H1 (cell line): Measurements from ENCODE around the gene JAKMIP1. TPM values are rescaled to one million over a fixed set of nuclear protein-coding genes. Genes with fewer than 3 reads are reported as not detected.

Experiments used
- CTCF ChIA-PET: fragments of 300-600 bp; sonication (Branson Sonifier 250); formaldehyde crosslinking; loops from one replicate; lab custom pipeline; 2021; ENCODE audit not compliant: partially characterized antibody; lab: Charles Lee
- POLR2A ChIA-PET: fragments of 300-600 bp; sonication (Branson Sonifier 250); formaldehyde crosslinking; loops from one replicate; lab custom pipeline; 2021; ENCODE audit warnings: inconsistent platforms; ENCODE audit not compliant: partially characterized antibody; lab: Charles Lee
- DNase-seq, 2 experiments: peaks; one replicate each; pipeline versions ENCODE4 v3.0.0 to v3.0.0-alpha.2; 2010 to 2022; ENCODE audit warnings: low spot score in 2 of 2, low read depth in 1 of 2, mixed read lengths in 1 of 2
- FAIRE-seq: peaks from 2 replicates; lab custom pipeline; 2011; peaks lifted over from hg19 to GRCh38; lab: Jason Lieb, UNC
- H2AFZ ChIP-seq: 2 replicates; pipeline ENCODE4 v1.8.1; 2012; ENCODE audit warnings: low read length, inconsistent platforms
- H2AK5ac ChIP-seq: 2 replicates; pipeline ENCODE4 v1.6.1; 2013; ENCODE audit warnings: low read depth, low read length
- H2BK120ac ChIP-seq: replicated peaks from 2 replicates; pipeline ENCODE3; 2013; ENCODE audit warnings: low read depth, low read length, inconsistent platforms
- H2BK12ac ChIP-seq: 2 replicates; pipeline ENCODE4 v1.6.1; 2013; ENCODE audit warnings: low read depth, low read length
- H2BK15ac ChIP-seq: 2 replicates; pipeline ENCODE4 v1.6.1; 2013; ENCODE audit warnings: low read length
- H2BK20ac ChIP-seq: 2 replicates; pipeline ENCODE4 v1.6.1; 2013; ENCODE audit warnings: low read length
- H2BK5ac ChIP-seq: 2 replicates; pipeline ENCODE4 v1.6.1; 2013; ENCODE audit warnings: low read depth, low read length
- H3K14ac ChIP-seq: 2 replicates; pipeline ENCODE4 v1.6.1; 2013; ENCODE audit warnings: inconsistent platforms; ENCODE audit not compliant: insufficient read length
- H3K18ac ChIP-seq: 2 replicates; pipeline ENCODE4 v1.6.1; 2013; ENCODE audit warnings: low read length; ENCODE audit errors: extremely low read depth
- H3K23ac ChIP-seq: 2 replicates; pipeline ENCODE4 v1.6.1; 2013; ENCODE audit warnings: inconsistent platforms; ENCODE audit not compliant: insufficient read length
- H3K23me2 ChIP-seq: 2 replicates; pipeline ENCODE4 v1.6.1; 2013; ENCODE audit warnings: low read depth, low read length
- H3K27ac ChIP-seq: 2 replicates; pipeline ENCODE4 v1.6.1; 2011; ENCODE audit warnings: low read depth, low read length, inconsistent platforms
- H3K27me3 ChIP-seq, 4 experiments: replicated peaks in 1 of 4; 1 replicate in 1 of 4; 2 replicates in 3 of 4; pipeline versions ENCODE4 v1.6.1 to v1.8.1; 2011 to 2013; ENCODE audit warnings: low read length in 3 of 4, mild to moderate bottlenecking in 3 of 4, inconsistent platforms in 2 of 4, mixed read lengths in 2 of 4, moderate library complexity in 1 of 4; ENCODE audit not compliant: control insufficient read depth in 3 of 4, insufficient read depth in 3 of 4; ENCODE audit errors: extremely low read depth in 1 of 4
- H3K36me3 ChIP-seq, 4 experiments: 2 replicates each; pipeline versions ENCODE4 v1.6.1 to v1.8.1; 2011 to 2013; ENCODE audit warnings: mild to moderate bottlenecking in 4 of 4, low read length in 3 of 4, moderate library complexity in 2 of 4, control low read depth in 1 of 4, inconsistent platforms in 1 of 4; ENCODE audit not compliant: insufficient read depth in 4 of 4, control insufficient read depth in 2 of 4
- H3K4ac ChIP-seq: replicated peaks from 2 replicates; pipeline ENCODE3; 2013; ENCODE audit warnings: low read length, low read depth, mixed read lengths, inconsistent platforms; ENCODE audit not compliant: insufficient read length
- H3K4me1 ChIP-seq, 4 experiments: replicated peaks in 1 of 4; 1 replicate in 1 of 4; 2 replicates in 3 of 4; pipeline versions ENCODE4 v1.6.1 to v1.8.1; 2011 to 2013; ENCODE audit warnings: low read length in 3 of 4, inconsistent platforms in 2 of 4, mixed read lengths in 1 of 4; ENCODE audit not compliant: insufficient read depth in 4 of 4, control insufficient read depth in 3 of 4
- H3K4me2 ChIP-seq, 2 experiments: 2 replicates each; pipeline versions ENCODE4 v1.6.1 to v1.8.1; 2011 to 2013; ENCODE audit warnings: low read depth in 2 of 2, low read length in 2 of 2, control low read depth in 1 of 2, inconsistent platforms in 1 of 2, mild to moderate bottlenecking in 1 of 2; ENCODE audit not compliant: insufficient read depth in 1 of 2
- H3K4me3 ChIP-seq, 4 experiments: fragments of 200-600, 300-600 bp in 1 of 4; sonication (generic), shearing (Covaris generic), sonication (Bioruptor Twin) in 1 of 4; 2 replicates each; pipeline versions ENCODE4 v1.5.1 to v1.8.1; 2011 to 2016; ENCODE audit warnings: low read length in 4 of 4, low read depth in 3 of 4, control low read depth in 2 of 4, inconsistent platforms in 2 of 4, mild to moderate bottlenecking in 2 of 4, mixed read lengths in 1 of 4, moderate library complexity in 1 of 4; ENCODE audit not compliant: insufficient read depth in 2 of 4; ENCODE audit errors: extremely low read depth in 1 of 4
- H3K56ac ChIP-seq: replicated peaks from 2 replicates; pipeline ENCODE3; 2013; ENCODE audit warnings: low read depth, mild to moderate bottlenecking, mixed read lengths, low read length, inconsistent platforms; ENCODE audit not compliant: insufficient read length
- H3K79me1 ChIP-seq: 2 replicates; pipeline ENCODE4 v1.6.1; 2013; ENCODE audit warnings: low read depth, low read length, control low read depth
- H3K79me2 ChIP-seq, 2 experiments: 2 replicates each; pipeline versions ENCODE4 v1.6.1 to v1.8.1; 2012 to 2013; ENCODE audit warnings: low read length in 2 of 2, mild to moderate bottlenecking in 2 of 2, inconsistent platforms in 1 of 2; ENCODE audit not compliant: insufficient read depth in 2 of 2, control insufficient read depth in 1 of 2
- H3K9ac ChIP-seq, 4 experiments: replicated peaks in 1 of 4; 1 replicate in 1 of 4; 2 replicates in 3 of 4; pipeline versions ENCODE4 v1.6.1 to v1.8.1; 2011 to 2013; ENCODE audit warnings: low read depth in 3 of 4, low read length in 3 of 4, control low read depth in 2 of 4, mild to moderate bottlenecking in 2 of 4, moderate library complexity in 2 of 4, inconsistent platforms in 1 of 4; ENCODE audit errors: extremely low read depth in 1 of 4
- H3K9me3 ChIP-seq, 2 experiments: 2 replicates each; pipeline versions ENCODE4 v1.6.1 to v1.8.1; 2012 to 2013; ENCODE audit warnings: mild to moderate bottlenecking in 2 of 2, moderate library complexity in 2 of 2, control low read depth in 1 of 2, inconsistent platforms in 1 of 2, low read depth in 1 of 2, low read length in 1 of 2, mixed read lengths in 1 of 2; ENCODE audit not compliant: insufficient read depth in 2 of 2
- H4K20me1 ChIP-seq, 2 experiments: replicated peaks in 1 of 2; 2 replicates each; pipeline versions ENCODE3 to v1.8.1; 2011 to 2013; ENCODE audit warnings: inconsistent platforms in 2 of 2, low read length in 2 of 2, mild to moderate bottlenecking in 1 of 2; ENCODE audit not compliant: insufficient read depth in 2 of 2, control insufficient read depth in 1 of 2
- H4K5ac ChIP-seq: 2 replicates; pipeline ENCODE4 v1.6.1; 2013; ENCODE audit warnings: low read length, low read depth, mixed read lengths, inconsistent platforms; ENCODE audit not compliant: insufficient read length
- H4K8ac ChIP-seq: 2 replicates; pipeline ENCODE4 v1.8.0; 2013; ENCODE audit warnings: mild to moderate bottlenecking, moderate library complexity, low read length, inconsistent platforms; ENCODE audit not compliant: insufficient read depth; ENCODE audit errors: extremely low read depth
- H4K91ac ChIP-seq: replicated peaks from 2 replicates; pipeline ENCODE3; 2013; ENCODE audit warnings: low read length, mixed read lengths, inconsistent platforms; ENCODE audit not compliant: insufficient read length
- BACH1 ChIP-seq: IDR thresholded peaks from 2 replicates; pipeline ENCODE4 v1.6.1; 2012; ENCODE audit warnings: low read length, improper control_type of control experiment
- JUN ChIP-seq: IDR thresholded peaks from 2 replicates; pipeline ENCODE4 v1.6.1; 2011; ENCODE audit warnings: low read depth, mild to moderate bottlenecking, improper control_type of control experiment, low read length
- MAFK ChIP-seq: IDR thresholded peaks from 2 replicates; pipeline ENCODE4 v1.6.1; 2012; ENCODE audit warnings: low read depth, mild to moderate bottlenecking, improper control_type of control experiment, low read length
- SP1 ChIP-seq: IDR thresholded peaks from 2 replicates; pipeline ENCODE4 v1.6.1; 2011; ENCODE audit warnings: low read depth, low read length
- TAF7 ChIP-seq: optimal IDR thresholded peaks from 2 replicates; pipeline ENCODE3; 2011; ENCODE audit warnings: low read depth, mild to moderate bottlenecking, inconsistent platforms, low read length, moderate library complexity, borderline replicate concordance
- WGBS, 2 experiments: shearing (Covaris generic) in 1 of 2; methylation state at CpG; one replicate each; pipeline versions ENCODE4 v1.1.6 to v1.1.7; 2013 to 2015; ENCODE audit warnings: low lambda C conversion rate in 2 of 2, mixed read lengths in 2 of 2, inconsistent platforms in 1 of 2, low coverage in 1 of 2, missing lambda C conversion rate in 1 of 2; ENCODE audit not compliant: insufficient replicate concordance in 2 of 2, insufficient coverage in 1 of 2, insufficient read length in 1 of 2; ENCODE audit errors: extremely low coverage in 1 of 2, missing lambda C conversion rate in 1 of 2; 5-methylcytosine and 5-hydroxymethylcytosine counted together
- polyA plus RNA-seq, 7 experiments: library from polyadenylated mRNA; depleted of rRNA in 3 of 7; stranded (reverse) in 5 of 7; unstranded in 2 of 7; fragments of >200 nt in 5 of 7; fragments of 200-250 nt in 2 of 7; gene quantifications; 1 replicate in 5 of 7; 2 replicates in 1 of 7; 4 replicates in 1 of 7; pipeline versions ENCODE4 v1.2.1 to v1.2.3, GENCODE V29; 2011 to 2013; ENCODE audit warnings: missing spikeins in 2 of 7, mixed read lengths in 2 of 7
- total RNA-seq: library from RNA; stranded (reverse); fragmentation: NEBNext Ultra II Directional; extraction: Animal tissue kit (Norgen Biotek cat#: 25700); gene quantifications from 2 replicates; pipeline ENCODE4 v1.2.1, GENCODE V29; 2021
- TF ChIP-seq, protein P1 (sequence below), 3 experiments: IDR thresholded peaks; 1 replicate in 2 of 3; 2 replicates in 1 of 3; pipeline versions ENCODE4 v1.5.1 to v1.6.1; 2011; ENCODE audit warnings: low read length in 3 of 3, mild to moderate bottlenecking in 3 of 3, inconsistent platforms in 2 of 3, low read depth in 1 of 3, moderate library complexity in 1 of 3; ENCODE audit not compliant: insufficient read depth in 1 of 3; ENCODE audit errors: control extremely low read depth in 1 of 3
- TF ChIP-seq, protein P2 (sequence below): IDR thresholded peaks from 2 replicates; pipeline ENCODE4 v1.6.1; 2011; ENCODE audit warnings: low read length, improper control_type of control experiment
- TF ChIP-seq, protein P3 (sequence below): IDR thresholded peaks from 2 replicates; pipeline ENCODE4 v1.6.1; 2012; ENCODE audit warnings: low read length, inconsistent platforms

The JAKMIP1 gene
- total and polyA plus RNA-seq, 2 of the 8 experiments (the other 6 are each of a cell fraction or from before 2014, with no cell fraction given) = 2.5 to 4.4 TPM

DNA sequence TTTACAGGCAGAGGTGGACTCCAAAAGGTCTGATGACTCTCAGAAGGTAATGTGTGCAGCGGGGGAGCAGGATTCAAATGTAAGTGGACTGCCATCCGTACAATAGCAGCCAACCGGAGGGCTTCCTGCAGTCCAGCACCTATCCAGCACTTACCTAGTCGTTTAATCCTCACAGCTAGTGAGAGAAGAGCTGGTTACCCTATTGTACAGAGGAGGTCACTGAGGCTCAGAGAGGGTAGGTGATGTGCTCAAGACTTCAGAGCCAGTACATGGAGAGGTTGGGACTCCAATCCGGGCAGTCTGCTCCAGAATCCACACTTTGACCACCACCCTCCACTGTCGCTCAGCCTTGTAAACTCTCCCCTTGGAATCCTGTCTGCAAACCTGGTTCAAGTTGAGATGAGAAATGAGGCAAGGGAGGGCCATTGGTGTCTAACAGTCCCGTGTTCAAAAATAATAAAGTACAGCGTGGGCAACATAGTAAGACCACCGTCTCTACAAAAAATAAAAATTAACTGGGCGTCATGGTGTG lies 22.5 kb upstream of the JAKMIP1 start:
- H3K79me2 ChIP-seq = no peaks in the 10 kb centered on the region
- no peak overlapping the region for H3K14ac ChIP-seq
- H2BK5ac ChIP-seq = no peak overlapping the region
- H2AK5ac ChIP-seq = no peak overlapping the region
- no peak overlapping the region for H3K4ac ChIP-seq
- no peaks in the 10 kb centered on the region for H3K36me3 ChIP-seq
- no peak overlapping the region for H3K18ac ChIP-seq
- H3K56ac ChIP-seq = no peak overlapping the region
- no peak overlapping the region for H4K5ac ChIP-seq
- H2BK12ac ChIP-seq = no peak overlapping the region
- H4K91ac ChIP-seq = no peak overlapping the region
- no peaks in the 10 kb centered on the region for H3K79me1 ChIP-seq
- H2BK20ac ChIP-seq = no peak overlapping the region
- no peak overlapping the region for H3K27ac ChIP-seq
- peak; percentile 85 for FAIRE-seq
- ChIA-PET POLR2A (interaction anchor here (2.3 kb wide), 1 partner anchor 23 kb away, joined by 9 read pairs; no protein-coding TSS in a partner anchor), CTCF (no interaction called here)
- WGBS, 2 experiments = 49% methylated on average over 10 of the region's 10 CpGs; no CpG with 5 or more reads in 1 of the 2 experiments
- H3K27me3 ChIP-seq = peaks cover 0 to 11% (median 7%) of the 10 kb centered on the region in 4 experiments; a peak in 4 of 7 replicates
- DNase-seq = peak in 1 of 2 experiments; percentile 86
- no peak overlapping the region for H2BK15ac ChIP-seq
- no peaks in the 10 kb centered on the region for H3K9me3 ChIP-seq
- no peak overlapping the region for H4K8ac ChIP-seq
- peak overlapping the region in 1 of 4 experiments; percentile 81; a peak in 1 of 8 replicates for H3K4me3 ChIP-seq
- no peak overlapping the region for H2AFZ ChIP-seq
- H3K23me2 ChIP-seq = peaks cover 8% of the 10 kb centered on the region
- H3K23ac ChIP-seq = no peak overlapping the region
- peaks cover 0 to 4% (median 1%) of the 10 kb centered on the region in 4 experiments; a peak in 4 of 7 replicates for H3K4me1 ChIP-seq
- no peak overlapping the region for H3K9ac ChIP-seq
- H4K20me1 ChIP-seq = peaks cover 0 to 5% of the 10 kb centered on the region in 2 experiments
- H3K4me2 ChIP-seq = peak overlapping the region; percentile 41 to 90; a peak in 2 of 4 replicates
- no peak overlapping the region for H2BK120ac ChIP-seq
- TF ChIP-seq, protein P1, sequence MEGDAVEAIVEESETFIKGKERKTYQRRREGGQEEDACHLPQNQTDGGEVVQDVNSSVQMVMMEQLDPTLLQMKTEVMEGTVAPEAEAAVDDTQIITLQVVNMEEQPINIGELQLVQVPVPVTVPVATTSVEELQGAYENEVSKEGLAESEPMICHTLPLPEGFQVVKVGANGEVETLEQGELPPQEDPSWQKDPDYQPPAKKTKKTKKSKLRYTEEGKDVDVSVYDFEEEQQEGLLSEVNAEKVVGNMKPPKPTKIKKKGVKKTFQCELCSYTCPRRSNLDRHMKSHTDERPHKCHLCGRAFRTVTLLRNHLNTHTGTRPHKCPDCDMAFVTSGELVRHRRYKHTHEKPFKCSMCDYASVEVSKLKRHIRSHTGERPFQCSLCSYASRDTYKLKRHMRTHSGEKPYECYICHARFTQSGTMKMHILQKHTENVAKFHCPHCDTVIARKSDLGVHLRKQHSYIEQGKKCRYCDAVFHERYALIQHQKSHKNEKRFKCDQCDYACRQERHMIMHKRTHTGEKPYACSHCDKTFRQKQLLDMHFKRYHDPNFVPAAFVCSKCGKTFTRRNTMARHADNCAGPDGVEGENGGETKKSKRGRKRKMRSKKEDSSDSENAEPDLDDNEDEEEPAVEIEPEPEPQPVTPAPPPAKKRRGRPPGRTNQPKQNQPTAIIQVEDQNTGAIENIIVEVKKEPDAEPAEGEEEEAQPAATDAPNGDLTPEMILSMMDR (IDR thresholded peaks at IDR 0.05; ENCODE audit: control extremely low read depth in 1 of 3, insufficient read depth in 1 of 3, low read depth in 1 of 3, low read length in 3 of 3) = no peak
- TF ChIP-seq, protein P2, sequence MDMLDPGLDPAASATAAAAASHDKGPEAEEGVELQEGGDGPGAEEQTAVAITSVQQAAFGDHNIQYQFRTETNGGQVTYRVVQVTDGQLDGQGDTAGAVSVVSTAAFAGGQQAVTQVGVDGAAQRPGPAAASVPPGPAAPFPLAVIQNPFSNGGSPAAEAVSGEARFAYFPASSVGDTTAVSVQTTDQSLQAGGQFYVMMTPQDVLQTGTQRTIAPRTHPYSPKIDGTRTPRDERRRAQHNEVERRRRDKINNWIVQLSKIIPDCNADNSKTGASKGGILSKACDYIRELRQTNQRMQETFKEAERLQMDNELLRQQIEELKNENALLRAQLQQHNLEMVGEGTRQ = no peak
- TF ChIP-seq SP1 (peak; percentile 98), JUN (no peak), BACH1 (no peak), MAFK (no peak), TAF7 (no peak)
- TF ChIP-seq, protein P3, sequence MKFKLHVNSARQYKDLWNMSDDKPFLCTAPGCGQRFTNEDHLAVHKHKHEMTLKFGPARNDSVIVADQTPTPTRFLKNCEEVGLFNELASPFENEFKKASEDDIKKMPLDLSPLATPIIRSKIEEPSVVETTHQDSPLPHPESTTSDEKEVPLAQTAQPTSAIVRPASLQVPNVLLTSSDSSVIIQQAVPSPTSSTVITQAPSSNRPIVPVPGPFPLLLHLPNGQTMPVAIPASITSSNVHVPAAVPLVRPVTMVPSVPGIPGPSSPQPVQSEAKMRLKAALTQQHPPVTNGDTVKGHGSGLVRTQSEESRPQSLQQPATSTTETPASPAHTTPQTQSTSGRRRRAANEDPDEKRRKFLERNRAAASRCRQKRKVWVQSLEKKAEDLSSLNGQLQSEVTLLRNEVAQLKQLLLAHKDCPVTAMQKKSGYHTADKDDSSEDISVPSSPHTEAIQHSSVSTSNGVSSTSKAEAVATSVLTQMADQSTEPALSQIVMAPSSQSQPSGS = no peak
